ENCODE results near the gene CFC1B.
"Not testable (repeated sequence)": the region's sequence is repeated elsewhere in the genome, so short reads cannot be mapped to it uniquely, and the experiment has no call there.

CFC1B gene

DNA sequence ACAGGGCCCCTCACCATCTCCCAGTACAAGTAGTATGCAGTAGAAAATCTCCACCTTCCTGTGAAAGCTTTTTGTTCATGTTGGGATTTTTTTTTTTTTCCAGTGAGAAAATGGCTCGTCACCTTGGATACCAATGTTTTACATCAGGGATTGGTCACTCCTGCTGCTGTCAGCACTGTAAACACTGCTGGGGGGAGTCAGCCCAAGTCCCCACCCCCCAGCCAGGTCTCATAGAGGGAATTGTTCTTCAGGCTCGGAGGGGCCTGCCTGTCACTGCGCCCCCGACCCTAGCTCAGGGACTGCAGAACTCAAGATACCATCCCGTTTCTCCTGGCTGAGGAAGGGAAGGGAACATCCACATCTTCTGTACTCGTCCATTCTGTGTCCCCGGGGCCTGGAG lies at the start of gene CFC1B:
Gene CFC1B (plus strand): TSS at position 231 of the 400 bp plus-strand sequence. CDS start 263 bp downstream, outside the sequence.
- not testable (repeated sequence) for DNase-seq

DNA sequence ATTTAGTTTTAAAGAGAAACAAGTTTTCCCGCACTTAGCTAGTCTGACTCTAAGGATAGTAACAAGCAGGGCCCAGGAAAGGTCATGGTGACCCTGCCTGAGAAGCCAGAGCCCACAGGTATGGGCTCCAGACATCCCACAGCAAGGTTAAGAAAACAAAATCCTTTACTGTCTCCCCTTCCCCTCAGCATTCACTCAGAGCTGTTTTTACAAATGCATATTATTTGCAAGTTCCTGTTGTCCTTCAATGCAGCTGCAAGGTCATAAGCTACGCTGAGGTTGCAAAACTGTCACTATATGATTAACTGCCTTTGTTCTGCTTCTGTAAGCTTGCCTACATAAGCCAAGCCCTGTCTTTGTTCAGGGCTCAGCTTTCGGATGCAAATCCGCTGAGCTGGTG lies 29.9 kb upstream of the CFC1B start:
- not testable (repeated sequence) for DNase-seq

DNA sequence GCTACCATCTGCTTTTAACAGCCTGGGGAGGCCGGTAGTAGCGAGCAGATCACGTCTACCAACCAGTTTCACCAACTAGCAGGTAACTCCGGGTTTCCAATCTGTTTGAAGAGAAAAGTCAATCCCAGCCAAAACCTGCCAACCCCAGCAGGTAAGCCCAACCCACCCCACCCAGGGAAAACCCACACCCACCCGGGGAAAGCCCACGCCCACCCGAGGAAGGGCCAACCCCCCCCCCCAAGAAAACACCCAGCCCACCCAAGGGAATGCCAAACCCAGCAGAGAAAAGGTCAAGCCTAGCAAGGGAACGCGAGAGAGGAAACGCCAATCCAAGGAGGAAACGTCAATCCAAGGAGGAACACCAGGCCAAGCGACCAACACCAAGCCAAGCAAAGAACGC lies 11.8 kb upstream of the CFC1B start, which contains the start of gene POTEI:
Gene POTEI (minus strand): TSS at position 101 of the 400 bp plus-strand sequence. CDS start 93 bp downstream, at position 8.
- not testable (repeated sequence) for DNase-seq

DNA sequence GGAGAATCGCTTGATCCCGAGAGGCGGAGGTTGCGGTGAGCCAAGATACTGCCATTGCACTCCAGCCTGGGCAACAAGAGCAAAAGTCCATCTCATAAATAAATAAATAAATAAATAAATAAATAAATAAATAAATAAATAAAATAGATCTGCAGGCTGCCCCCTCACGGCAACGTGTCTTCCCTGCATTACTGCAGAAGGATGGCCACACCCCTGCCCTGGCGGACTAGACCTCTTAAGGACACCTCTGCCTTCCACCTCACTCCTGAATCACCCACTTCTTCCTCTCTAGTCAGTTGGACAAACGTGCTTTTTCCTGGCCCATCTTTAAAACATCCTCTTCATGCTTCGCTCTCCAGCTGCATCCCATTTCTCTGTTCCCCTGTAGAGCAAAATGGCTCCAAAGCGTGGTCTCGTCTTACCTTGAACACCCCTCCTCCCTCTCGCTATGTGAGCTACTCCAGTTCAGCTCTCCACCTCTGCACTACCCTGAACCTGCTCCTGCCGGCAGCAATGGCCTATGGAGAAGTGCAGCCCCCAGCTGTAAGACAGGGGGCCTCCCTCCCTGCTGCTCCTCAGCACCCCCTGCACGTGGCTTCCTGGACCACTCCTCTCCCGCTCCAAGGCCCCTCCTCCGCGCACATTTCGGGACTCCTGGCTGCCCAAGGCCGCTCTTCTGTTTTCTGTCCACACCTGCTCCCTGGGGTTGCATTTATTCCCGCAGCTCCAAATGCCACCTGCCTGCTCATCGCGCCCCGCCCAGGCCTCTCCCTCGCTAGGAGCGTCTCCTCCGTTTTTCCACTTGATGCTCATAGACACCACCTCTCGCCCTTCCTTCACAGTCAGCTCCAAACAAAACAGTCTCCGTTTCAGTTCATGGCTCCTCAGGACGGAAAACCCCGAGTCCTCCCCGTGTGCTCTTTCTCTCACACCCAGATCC lies 9.9 kb upstream of the CFC1B start:
- not testable (repeated sequence) for DNase-seq

DNA sequence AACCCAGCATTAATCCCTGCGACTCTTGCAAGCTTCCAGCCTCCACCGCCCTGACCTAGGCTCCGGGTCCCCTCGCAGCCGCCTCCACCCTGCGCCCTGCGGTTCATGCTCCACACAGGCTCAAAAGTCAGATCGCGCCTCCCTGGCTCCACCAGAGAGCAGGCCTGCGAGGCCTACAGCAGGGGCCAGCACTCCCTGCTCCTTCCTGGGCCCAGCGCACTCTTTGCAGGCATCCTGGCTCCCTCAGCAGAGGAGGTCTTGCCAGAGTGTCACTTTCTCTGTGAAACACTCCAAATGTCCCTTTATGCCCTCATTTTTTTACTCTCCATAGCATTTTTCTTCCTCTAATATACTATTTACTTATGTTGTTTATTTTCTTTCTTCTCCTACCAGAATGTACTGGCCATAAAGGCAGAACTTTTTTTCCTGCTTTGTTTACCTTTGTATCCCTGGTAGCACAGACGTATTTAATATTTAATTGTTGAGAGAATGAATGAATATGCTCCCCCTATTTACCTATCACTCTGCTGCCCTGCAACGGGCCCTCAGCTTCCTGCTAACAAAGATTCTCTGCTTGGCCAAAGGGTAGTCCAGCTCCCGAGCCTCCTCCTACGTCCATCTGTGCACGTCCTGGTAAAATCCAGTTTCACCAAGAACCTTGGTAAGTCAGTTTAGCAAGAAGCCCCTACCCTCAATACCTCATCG lies 9.1 kb upstream of the CFC1B start:
- not testable (repeated sequence) for DNase-seq

DNA sequence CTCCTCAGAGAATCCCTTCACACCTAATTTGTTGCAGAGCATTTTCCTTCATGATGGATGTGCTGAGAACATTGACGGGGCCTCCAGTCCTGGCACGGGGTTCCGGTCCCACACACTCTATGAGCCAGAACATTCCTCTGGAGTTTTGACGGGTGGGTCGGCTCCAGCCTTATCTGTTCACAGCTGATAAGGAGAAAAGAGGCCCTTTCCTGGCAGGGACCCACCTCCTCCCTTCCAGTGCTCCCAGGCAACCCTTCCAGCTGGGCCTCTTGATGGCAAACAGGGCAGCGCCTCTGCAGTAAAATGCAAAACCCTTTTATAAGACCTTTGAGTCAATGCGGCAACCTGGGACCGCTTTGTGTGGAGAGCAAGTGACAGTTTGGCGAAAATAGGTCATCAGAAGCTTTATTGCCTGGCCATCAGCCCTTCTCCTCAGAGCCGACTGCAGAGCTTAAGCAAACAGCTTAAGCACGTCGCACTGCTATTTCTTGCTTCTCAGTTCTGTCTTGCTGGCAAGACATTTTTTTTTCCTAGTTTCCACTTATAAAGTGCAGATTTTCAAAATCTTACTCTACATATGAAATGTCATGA lies 2.4 kb upstream of the CFC1B start:
- not testable (repeated sequence) for DNase-seq

DNA sequence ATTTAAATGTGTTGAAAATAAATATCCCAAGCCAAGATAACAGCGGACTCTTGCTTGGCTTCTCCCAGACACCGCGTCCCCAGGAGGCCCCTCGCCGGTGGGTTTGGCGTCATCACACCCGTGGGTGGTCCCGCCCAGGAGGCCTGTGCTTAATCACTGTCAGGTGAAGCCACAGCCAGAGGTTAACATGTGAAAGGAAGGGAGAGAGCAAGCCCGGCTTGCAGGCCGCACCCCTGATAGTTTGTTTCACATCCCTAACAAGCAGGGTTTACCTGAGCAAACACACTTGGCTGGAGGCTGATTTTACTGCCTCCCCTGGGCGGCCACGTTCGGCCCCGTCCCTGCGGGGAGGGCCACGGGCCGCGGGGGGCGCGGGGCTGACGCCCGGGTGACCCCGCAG lies 1.4 kb downstream of the CFC1B start:
- not testable (repeated sequence) for DNase-seq

DNA sequence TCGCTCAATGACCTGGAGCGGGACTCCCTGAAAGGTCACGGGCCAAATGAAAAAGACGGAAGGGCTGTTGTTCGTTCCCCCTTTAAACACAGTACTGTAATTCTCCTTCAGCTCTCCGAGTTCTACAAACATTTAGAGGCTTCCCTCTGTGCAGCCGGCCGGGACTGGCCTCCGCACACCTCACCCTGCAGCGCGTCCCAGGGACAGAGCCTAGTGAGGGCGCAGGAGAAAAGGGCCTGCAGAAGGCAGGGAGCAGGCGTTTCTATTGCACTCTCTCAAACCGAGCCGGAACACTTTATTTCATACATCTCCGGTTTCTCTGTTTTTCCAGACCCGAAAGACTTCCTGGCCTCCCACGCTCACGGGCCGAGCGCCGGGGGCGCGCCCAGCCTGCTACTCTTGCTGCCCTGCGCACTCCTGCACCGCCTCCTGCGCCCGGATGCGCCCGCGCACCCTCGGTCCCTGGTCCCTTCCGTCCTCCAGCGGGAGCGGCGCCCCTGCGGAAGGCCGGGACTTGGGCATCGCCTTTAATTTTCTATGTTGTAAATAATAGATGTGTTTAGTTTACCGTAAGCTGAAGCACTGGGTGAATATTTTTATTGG lies 6.4 kb downstream of the CFC1B start:
- DNase-seq: not testable (repeated sequence)

DNA sequence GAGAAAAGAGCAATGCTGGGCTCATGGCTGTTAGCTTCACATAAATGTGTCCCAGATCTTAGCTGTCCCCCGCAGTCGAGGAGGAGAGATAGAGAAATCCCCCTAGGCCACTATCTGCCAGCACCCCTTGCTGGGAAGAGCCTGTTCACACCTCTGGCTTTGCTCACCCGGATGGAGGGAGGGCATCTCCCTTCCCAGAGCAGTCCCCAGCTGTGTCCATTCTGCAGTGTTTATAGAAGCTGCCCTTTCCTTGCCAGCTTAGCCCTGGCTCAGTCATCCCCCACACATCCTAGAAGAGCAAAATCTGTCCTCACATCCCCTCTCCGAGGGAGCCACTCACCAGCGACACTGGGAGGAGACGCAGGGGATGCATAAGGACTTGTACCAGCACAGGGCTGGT lies 8.5 kb downstream of the CFC1B start:
- DNase-seq: not testable (repeated sequence)

DNA sequence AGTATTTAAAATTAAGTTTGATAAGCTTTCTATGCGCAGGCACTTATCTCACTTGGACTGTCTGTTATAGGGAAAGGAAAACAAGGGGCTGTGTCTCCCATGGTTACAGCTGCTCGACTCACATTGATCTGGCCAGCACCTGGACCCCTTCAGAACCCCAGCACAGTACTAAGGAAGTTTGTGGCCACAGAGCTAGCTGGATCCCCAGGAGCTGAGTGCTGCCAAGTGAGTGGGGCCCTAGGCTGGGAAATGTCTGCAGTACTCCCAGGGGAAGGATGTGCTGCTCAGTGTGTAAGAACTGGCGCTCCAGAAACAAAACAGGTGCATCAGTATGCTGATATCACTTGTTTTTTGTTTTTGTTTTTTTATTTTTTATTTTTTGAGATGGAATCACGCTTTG lies 9.2 kb downstream of the CFC1B start:
- not testable (repeated sequence) for DNase-seq

DNA sequence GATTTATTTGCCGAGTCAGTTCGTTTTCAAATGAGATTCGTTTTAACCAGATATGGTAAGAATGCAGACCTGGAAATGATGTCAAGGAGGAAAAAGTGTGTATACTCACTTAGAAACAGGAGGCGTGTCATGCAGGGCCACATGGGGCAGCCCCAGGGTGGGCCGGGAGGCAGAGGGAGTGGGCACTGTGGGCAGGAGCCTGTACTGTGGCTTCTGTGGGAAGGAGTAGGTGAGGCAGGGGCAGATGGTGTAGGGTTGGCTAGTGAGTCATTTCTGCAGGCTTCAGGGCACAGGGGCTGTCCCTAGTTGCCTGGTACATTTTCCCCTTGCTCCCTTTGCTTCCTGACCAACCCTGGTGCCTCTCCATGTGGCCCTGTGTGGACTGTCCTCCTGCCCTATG lies 10.2 kb downstream of the CFC1B start:
- not testable (repeated sequence) for DNase-seq

DNA sequence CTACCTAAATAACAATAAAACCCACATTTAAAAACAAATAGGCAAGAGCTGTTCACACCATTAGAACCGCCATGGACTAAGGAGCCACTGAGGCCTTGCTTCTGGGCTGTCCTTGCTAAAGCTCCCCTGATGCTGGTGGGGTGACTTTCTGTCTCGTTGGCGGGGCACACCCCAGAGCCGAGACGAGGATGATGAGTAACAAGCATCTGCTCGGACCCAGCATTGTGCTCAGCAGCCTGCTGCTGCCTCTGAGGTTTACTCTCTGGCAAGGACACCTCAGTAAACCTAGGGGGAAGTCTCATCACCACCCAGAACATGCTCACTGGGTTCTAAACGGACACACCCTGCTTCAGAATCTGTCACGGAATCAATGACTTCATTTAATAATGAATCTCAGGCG lies 10.7 kb downstream of the CFC1B start:
- DNase-seq: not testable (repeated sequence)

DNA sequence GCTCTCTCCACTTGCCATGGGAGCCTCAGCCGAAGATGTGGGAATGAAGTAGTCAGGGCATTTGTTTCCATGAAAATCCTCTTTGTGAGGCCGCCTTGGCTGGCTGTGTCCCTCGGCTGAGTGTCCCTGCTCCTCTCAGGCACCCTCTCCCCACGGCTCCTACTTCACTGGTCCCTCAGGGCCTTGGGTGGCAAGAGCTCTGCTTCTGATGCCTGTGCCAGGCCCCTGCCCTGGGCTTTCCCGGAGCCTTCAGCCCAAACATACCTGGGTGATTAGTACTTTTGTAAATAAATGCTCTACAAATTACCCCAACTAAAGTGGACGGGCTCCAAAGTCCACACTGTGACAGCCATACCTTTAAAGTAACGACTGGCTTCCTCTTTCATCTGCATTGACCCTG lies 15.6 kb downstream of the CFC1B start:
- DNase-seq: not testable (repeated sequence)

DNA sequence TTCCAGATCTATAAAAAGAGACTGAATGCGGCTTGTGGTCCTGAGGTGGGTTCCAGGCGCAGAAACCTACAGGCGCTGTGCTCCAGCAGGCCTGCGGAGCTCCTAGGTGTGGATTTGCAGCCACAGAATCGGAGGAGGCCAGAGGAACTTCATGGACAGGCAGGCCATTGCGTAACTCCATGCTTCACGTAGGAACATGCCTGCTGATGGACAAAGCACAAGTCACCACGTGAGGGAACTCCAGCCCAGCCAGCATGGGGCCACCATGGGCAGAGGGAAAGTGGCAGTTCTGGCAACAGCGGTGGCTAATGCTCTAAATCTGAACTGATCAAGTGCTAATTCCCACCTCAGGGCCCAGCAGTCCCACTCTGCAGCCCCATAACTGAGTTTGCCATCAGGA lies 17.2 kb downstream of the CFC1B start:
- not testable (repeated sequence) for DNase-seq

DNA sequence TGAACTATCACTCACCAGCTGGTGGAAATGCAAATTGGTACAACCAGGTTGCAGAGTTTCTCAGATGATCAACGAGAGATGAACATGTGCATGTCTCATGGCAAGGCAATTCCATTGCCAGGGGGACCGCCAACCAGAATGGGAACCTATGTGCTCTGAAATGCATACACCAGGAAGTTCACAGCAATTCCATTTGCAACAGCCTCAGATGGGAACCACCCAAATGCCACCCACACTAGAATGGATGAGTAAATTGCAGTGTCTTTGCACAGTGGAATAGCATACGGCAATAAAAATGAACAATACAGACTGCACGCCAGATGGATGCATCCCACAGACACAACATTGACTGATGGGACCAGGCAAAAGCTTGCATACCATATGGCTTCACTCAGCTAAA lies 21.8 kb downstream of the CFC1B start:
- DNase-seq: not testable (repeated sequence)

DNA sequence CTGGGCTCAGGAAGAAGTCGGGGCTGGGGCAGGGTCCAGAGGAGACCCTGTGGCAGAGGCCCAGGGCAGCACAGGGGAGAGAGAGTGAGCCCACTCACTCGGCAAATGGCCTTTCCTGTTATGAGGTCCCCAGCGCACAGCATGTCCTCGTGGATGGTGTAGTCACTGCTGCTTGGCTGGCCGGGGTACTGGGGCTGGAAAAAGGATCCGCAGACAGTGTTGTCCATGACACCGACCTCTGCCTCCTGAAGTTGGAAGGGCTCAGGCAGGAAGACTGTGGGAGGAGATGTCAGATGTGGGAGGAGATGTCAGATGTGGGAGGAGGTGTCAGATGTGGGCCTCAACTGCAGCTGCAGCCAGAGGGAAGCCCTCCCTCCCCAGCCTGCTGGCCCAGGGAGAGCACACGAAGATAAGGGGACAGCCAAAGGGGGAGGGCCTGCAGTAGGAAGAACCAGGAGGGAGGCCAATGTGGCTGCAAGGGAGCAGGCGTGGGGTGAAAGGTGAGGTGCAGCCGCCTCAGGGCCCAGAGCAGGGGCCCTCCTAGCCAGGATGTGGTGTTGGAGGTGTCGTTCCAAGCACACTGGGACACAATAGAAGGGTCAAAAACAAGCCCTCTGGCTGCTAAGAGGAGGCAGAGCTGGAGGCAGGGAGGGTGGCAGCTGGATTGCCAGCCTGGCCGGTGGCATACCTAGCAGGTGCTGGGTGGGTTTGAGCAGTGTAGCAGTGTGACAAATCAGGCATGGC lies 22.9 kb downstream of the CFC1B start:
- DNase-seq: not testable (repeated sequence)

DNA sequence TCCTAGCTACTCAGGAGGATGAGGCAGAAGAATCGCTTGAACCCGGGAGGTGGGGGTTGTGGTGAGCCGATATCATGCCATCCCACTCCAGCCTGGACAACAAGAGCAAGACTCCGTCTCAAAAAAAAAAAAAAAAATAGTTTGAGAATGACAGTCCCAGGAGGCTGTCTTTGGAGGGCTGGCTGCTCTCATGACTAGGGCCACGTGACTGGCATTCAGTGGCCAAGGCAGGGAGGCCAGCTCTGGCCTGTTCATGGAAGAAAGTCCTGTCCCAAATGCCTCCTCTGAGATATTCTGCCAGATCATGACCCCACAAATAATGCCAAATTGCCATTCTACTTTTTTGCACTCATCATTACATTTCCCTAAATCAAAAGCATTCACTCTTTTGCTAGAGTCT lies 24.0 kb downstream of the CFC1B start:
- DNase-seq: not testable (repeated sequence)

DNA sequence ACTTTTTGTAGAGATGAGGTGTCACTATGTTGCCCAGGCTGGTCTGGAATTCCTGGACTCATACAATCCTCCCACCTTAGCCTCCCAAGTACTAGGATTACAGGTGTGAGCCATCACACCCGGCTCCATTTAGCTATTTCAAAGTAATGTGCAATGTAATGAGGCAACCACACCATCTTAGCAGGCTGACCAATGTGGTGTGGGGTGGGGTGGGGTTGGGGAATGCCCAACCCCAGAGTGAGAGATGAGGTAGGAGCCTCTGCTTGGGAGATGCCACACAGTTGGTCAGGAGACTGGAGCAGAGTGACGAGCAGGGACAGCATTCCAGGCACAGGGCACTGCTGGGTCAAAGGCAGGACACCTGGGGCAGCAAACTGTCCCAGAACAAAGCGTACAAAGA lies 27.4 kb downstream of the CFC1B start:
- not testable (repeated sequence) for DNase-seq

DNA sequence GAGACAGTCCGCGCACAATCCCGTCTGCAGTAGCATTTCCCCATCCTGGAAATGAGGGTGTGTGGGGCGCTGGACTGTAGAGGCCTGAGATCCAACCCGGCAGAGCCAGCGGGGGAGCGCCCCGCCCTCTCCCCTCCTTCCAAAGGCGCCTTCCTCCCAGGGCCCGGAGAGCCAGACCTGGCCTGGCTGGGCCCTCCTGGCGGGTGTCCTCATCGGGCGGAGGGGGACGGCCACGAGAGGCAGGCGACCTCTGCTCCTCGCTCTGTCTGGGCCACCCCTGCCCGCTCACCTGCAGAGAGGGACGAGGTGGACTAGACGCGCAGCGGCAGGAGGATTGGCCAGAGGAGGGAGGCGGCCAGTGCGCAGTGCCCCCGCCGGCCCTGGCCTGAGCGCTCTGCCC lies 28.5 kb downstream of the CFC1B start:
- DNase-seq: not testable (repeated sequence)

DNA sequence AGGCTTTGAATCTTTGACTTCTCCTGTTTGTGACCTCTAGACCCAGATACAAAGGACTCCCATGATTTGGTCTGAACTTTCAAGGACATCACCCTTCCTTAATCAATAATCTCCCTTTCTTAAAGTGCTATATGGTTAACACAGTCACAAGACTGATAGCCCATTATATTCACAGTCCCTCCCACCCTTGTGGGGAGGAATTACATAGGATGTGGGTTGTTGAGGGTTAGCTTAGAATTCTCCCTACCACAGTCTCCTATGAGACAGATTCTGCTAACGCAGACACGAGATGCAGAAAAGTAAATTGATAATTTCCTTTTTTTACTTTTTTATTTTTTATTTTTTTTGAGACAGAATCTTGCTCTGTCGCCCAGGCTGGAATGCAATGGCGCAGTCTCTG lies 33.2 kb downstream of the CFC1B start:
- not testable (repeated sequence) for DNase-seq

DNA sequence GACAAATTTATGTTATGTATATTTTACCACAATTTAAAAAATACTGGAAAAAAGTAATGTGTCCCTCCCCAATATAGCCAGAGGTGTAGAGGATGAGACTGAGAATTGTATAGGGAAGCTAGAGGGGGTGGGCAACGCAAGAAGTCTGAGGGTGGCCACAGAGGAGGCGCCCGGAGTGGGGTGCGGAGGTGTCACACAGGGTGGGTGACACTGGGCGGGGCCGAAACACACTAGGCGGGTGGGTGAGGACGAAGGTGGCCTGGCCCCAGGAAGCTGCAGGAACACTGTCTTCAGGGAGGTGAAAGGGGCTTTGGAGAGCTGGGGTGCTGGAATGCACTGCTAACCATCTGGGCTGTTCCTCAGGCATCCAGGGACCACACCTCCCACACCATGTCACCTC lies 35.4 kb downstream of the CFC1B start:
- DNase-seq: not testable (repeated sequence)

DNA sequence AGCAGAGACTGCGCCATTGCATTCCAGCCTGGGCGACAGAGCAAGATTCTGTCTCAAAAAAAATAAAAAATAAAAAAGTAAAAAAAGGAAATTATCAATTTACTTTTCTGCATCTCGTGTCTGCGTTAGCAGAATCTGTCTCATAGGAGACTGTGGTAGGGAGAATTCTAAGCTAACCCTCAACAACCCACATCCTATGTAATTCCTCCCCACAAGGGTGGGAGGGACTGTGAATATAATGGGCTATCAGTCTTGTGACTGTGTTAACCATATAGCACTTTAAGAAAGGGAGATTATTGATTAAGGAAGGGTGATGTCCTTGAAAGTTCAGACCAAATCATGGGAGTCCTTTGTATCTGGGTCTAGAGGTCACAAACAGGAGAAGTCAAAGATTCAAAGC lies 45.1 kb downstream of the CFC1B start:
- DNase-seq: not testable (repeated sequence)

Data from stimulated activated CD4-positive, alpha-beta T cell treated with anti-CD3 and anti-CD28 coated beads, Interleukin-12 subunit alpha, Interleukin-12 subunit beta, amount 100 ng/mL, for 4 hours (primary cell).